HG03139 (cell line): ENCODE results near the gene SERPINI1.

Source experiments
- ATAC-seq: cut with Tn5 transposase; IDR thresholded peaks from one replicate; pipeline ENCODE4 v1.9.1; 2021; ENCODE audit not compliant: unreplicated experiment

Gene SERPINI1

GRCh38 chr3:167733961-167734497 is 1.5 kb upstream of the SERPINI1 start:
- no peak for ATAC-seq

DNA sequence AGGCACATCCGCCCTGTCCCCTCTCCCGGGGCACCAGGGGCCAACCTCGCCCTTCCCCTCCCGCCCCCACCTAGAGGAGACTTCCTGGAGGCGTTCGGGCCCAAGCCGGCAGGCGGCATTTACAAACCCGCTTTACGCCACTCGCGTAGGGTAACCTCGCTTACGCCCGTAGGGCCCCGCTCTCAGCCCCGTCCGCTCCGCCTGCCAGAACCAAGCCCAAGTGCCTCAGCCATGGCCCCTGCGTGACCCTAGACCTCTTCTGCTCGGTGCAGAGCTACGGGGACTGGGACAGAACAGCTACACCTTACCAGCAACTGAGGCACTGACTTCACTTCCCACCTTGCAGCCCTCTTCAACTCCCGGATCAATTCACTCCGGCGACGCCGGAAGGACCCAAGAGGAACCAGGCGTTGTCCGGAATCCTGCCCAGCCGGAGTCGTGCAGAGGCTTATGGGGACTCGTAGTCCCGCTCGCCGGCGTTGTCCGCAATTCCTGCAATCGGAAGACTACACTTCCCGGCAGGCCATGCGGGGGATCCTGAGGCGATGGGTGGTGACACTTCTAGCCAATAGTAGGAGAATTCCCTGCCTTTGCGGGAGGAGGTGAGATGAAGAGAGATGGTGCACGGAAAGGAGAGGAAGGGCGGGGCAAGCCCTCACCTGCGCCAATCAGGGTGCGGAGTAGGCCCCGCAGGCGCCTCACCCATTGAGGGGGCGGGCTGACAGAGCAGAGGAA is 856 bp upstream of the SERPINI1 start, which contains the start of gene PDCD10:
TSS of gene PDCD10 (minus strand) at position 395 of the 735 bp plus-strand sequence. CDS start 14,735 bp downstream, outside the sequence.
- ATAC-seq, result peak; percentile 87

DNA sequence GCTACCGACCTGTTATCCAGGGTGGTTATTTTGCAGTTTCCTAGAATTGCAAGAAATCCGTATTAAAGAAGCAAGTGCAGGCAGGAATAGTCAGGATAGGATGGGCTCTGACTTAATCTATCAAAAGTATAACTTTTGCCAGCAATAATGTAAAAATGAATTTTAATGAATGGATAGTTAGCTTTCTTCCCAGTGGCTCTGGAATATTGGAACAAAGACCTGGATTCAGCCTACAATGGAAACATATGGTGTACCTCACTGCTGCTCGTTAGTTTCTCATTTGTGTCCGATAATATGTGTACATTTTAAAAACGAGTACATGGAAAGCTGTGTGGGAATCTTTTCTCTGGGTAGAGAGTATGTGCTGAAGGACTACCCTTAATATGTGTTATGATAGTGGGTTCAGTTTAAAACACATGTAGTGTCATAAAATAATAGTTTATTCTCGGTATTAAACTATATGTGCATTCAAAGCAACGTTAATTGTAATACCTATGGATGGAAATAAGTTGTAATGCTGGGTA is 805 bp downstream of the SERPINI1 start:
- ATAC-seq, result no peak

- ATAC-seq, result no peak
Observed at GRCh38 chr3:167736997-167737396, 1.5 kb downstream of the SERPINI1 start.

DNA sequence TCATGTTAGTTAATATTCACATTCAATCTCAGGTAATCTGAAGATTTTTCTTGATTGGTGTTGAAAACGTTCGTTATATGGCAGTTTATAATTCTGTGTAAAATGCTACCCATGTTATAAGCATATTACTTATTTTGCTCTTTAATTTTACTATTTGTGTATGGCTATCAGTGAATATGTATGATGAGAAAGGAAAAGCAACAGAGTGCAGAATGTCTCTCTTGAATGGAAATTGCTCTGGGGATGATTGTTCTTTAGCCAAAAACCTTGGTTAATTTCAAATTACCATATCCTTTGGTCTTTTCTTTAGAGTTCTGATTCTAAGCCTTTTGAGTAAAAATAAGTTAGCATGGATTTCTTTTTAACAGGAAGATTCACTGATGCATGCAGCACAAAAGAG is 2.5 kb downstream of the SERPINI1 start:
- no peak for ATAC-seq

- ATAC-seq, result no peak
Observed at GRCh38 chr3:167739190-167739810, 3.8 kb downstream of the SERPINI1 start.

DNA sequence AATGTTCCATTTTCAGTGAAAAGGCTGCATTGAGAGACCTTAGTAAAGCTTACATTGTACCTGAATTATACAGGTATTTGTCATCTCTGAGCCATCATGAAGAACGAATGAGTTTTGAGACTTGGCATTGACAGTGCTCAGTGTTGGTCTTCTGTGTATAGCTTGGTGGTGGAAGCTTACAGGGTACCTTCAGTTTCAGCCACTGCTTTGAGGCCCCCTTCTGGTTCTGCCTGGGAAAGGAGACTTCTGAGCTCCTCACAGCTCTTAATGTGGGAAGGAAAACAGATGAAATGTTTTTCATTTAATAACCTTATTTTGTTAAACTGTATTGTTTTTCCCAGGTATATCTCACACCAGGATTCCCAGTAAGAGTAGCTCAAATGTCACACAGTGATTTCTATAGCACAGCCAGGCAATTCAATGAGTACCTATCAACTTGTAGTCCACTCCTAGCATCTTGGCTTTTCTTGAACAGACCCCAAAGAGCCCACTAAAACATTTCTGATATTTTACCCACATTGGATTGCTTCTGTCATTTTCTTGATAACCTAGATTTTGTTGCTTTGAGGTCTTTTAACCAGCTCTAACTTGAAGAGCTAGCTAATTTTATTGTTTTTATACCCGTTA is 5.6 kb downstream of the SERPINI1 start:
- peak; percentile 87 for ATAC-seq

- no peak for ATAC-seq
Observed at GRCh38 chr3:167742338-167742737, 6.8 kb downstream of the SERPINI1 start.

- no peak for ATAC-seq
Observed at GRCh38 chr3:167743799-167744198, 8.3 kb downstream of the SERPINI1 start.

GRCh38 chr3:167749209-167749608 is 13.7 kb downstream of the SERPINI1 start:
- no peak for ATAC-seq

GRCh38 chr3:167749728-167750127 is 14.2 kb downstream of the SERPINI1 start:
- ATAC-seq, result no peak

DNA sequence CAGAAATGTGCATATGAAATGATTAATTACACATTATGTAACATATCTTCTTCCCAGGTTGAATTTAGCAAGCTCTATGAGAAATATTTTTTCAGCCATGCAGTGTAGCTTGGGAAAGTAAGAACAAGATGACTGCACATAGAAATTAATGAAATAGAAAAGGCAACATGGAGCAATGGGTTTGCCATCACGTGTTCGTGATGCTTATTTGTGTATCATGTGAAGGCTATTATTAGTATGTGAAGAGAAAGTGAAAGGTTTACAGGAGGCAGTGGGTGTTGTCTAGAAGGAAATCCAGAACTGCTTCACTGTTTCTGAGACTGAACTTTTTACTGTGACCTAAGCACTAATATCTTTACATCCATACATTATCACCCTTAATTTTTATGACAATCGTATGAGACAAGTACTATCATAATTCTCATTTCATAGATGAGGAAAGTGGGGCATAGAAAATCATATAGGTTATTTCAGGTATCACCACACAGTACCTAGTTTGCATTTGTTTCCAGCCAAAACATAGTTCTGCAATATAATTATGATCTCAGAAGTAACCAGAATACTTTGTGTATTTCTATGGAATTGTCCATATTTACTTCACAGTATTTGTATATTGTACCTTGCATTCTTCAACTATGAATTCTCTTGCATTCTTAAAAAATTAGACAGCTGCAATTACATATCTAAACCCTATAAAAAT is 14.9 kb downstream of the SERPINI1 start:
- ATAC-seq, result peak; percentile 99

DNA sequence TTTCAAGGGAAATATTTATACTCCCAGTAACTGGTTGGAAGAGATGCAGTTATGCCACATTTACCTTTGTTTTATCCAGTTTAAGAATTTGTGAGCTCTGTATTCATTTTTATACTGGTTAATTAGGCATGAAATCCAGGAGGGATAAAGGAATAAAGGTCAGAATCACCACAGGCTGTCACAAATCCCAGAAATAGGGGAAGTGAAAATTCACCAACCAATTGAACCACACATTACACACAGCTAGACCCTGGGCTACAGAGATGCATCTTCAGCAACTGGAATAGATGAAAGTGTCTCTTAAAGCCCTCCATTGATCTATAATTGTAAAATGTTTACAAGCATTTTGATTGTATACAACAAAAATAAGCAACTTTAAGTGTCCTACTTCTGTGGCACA is 18.5 kb downstream of the SERPINI1 start:
- no peak for ATAC-seq

GRCh38 chr3:167761302-167761701 is 25.8 kb downstream of the SERPINI1 start:
- no peak for ATAC-seq

GRCh38 chr3:167762296-167762695 is 26.8 kb downstream of the SERPINI1 start:
- no peak for ATAC-seq

GRCh38 chr3:167772992-167773391 is 37.5 kb downstream of the SERPINI1 start:
- peak; percentile 53 for ATAC-seq

GRCh38 chr3:167773584-167773983 is 38.1 kb downstream of the SERPINI1 start:
- peak; percentile 83 for ATAC-seq

- no peak for ATAC-seq
Observed at GRCh38 chr3:167776066-167776685, 40.7 kb downstream of the SERPINI1 start.

- no peak for ATAC-seq
Observed at GRCh38 chr3:167777356-167777755, 41.8 kb downstream of the SERPINI1 start.

DNA sequence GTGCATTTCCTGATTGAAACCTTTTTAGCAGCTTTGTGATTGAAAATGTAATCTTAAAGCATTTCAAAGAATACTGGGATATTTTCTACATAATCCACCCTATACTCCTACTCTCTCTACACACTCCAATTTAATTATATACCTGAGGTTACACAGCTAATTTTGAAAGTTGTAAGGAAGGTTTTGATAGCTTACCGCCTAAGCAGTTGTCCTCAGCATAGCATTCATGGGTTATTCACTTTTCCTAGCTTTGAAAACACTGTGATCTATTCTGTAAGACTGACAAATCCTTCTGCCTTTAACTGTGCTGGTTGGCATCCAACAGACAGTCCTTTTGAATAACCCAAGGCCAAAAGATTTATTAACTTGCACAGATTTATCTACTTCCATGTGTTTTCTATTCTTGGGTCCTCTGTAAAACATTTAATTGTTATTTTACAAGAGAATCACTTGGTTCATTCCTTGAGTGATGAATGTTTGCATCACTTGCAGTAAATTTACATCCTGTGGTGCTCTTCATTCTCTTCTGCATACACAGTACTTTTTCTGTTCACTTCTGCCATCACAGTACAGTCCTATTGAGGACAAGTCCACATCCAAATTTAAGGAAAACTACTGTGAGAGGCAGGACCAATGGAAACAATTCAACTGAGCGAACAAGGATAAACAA is 44.8 kb downstream of the SERPINI1 start:
- ATAC-seq, result no peak
